Measurements from ENCODE around the gene FAM133A. TPM values are rescaled to one million over a fixed set of nuclear protein-coding genes. Genes with fewer than 3 reads are reported as not detected.

The FAM133A gene
- total RNA-seq (2014; rRNA removed; shearing (Covaris generic)) (0.11 and 0.13 TPM in 2 replicates), polyA plus RNA-seq (2016; fragmentation: Nextera tagmentation; extraction: Ambion mirVana) (0.08 and 0.20 TPM in 2 replicates)

DNA sequence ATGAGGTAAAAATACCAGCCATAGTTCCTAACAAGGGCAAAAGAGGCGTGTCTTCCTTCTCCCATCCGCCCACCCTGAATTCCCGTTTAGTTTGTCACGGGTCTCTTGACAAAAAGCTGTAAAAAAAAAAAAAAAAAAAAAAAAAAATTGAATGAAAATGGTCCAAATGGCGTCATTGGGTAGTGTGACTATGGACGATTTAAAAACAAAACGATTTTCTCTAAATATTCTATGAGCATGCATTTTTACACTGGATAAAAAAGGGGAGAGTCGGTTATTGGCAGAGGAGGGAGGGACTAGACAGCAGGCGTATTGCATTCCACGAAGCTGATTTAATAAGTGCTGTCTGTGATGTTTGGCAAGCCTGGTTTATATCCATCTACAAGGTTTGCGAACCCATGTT lies at the start of gene FAM133A:
Gene FAM133A, plus strand, starts transcription at position 338 of the 403 bp plus-strand sequence. CDS start 35,214 bp downstream, outside the sequence.
- H3F3A ChIP-seq (ENCODE audit: insufficient read depth), result peaks cover 7% of the 10 kb centered on the region; the same call in 1 of the 2 replicates
- peak within 1 kb of the TSS; percentile 90 for H3K4me3 ChIP-seq
- peak within 1 kb of the TSS; percentile 88 for H3K4me2 ChIP-seq (ENCODE audit: unreplicated experiment)
- no peaks in the 10 kb centered on the region for H3K27me3 ChIP-seq (replicated peaks; ENCODE audit: insufficient read depth)
- WGBS, 2 experiments (ENCODE audit: low coverage in 1 of 2, low lambda C conversion rate in 2 of 2, missing lambda C conversion rate in 2 of 2), result 0 to 5% methylated on average over 9 to 11 of the region's 11 CpGs
- H3K9me3 ChIP-seq (ENCODE audit: low read depth), result no peaks in the 10 kb centered on the region
- in situ Hi-C loops (cut with MboI), result no loop called here
- DNase-seq, result peak; percentile 76
- no peaks in the 10 kb centered on the region for H4K20me1 ChIP-seq (ENCODE audit: insufficient read depth)
- H2AFZ ChIP-seq, result peak within 1 kb of the TSS; percentile 88
- H3K36me3 ChIP-seq (ENCODE audit: low read depth), result no peaks in the 10 kb centered on the region
- no peaks in the 10 kb centered on the region for H3K4me1 ChIP-seq (ENCODE audit: insufficient read depth)
- H3K9me2 ChIP-seq (ENCODE audit: insufficient read depth), result no peaks in the 10 kb centered on the region
- H3K79me2 ChIP-seq (ENCODE audit: insufficient read depth), result no peaks in the 10 kb centered on the region
- peak within 1 kb of the TSS; percentile 85 for H3K27ac ChIP-seq
- TF ChIP-seq EZH2 (IDR thresholded peaks at IDR 0.05; ENCODE audit: insufficient read depth, poor library complexity, severe bottlenecking) (no peak), EZH2phosphoT487 (IDR thresholded peaks at IDR 0.05; ENCODE audit: insufficient read depth, low read depth) (no peak)
- peak within 1 kb of the TSS; percentile 87 for H3K9ac ChIP-seq

DNA sequence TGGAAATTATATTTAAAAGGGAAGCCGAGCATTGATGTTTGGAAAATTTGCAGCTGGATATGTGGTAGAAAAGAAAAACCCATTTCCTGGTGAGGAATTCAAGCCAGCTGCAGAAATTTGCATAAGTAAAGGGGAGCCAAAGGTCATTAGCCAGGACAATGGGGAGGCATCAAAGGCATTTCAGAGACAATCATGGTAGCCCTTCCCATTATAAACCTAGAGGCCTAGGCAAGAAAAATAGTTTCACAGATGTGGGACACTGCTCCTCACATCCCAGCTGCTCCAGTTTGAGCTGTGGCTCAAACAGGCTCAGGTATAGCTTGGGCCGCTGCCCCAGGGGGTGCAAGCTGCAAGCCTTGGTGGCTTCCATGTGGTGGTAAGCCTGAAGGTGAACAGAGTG lies 36.4 kb upstream of the FAM133A start:
- TF ChIP-seq EZH2phosphoT487 (IDR thresholded peaks at IDR 0.05; ENCODE audit: insufficient read depth, low read depth) (no peak), EZH2 (IDR thresholded peaks at IDR 0.05; ENCODE audit: insufficient read depth, poor library complexity, severe bottlenecking) (no peak)

DNA sequence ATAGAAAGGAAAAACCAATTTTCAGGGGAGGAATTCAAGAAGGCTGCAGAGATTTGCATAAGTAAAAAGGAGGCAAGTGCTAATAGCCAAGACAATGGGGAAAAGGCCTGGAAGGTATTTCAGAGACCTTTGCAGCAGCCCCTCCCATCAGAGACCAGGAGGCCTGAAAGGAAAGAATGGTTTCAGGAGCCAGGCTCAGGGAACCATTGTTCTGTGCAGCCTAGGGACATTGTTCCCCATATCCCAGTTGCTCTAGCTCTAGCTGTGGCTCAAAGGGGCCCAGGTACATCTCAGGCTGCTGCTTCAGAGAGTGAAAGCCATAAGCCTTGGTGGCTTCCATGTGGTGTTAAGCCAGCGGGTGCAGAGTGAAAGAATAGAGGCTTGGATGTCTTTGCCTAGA lies 24.6 kb upstream of the FAM133A start:
- no peak overlapping the region for H3K4me3 ChIP-seq
- H2AFZ ChIP-seq, result no peak overlapping the region
- H3F3A ChIP-seq (ENCODE audit: insufficient read depth), result no peaks in the 10 kb centered on the region
- H3K27me3 ChIP-seq (replicated peaks; ENCODE audit: insufficient read depth), result no peaks in the 10 kb centered on the region
- no peak overlapping the region for H3K9ac ChIP-seq
- no peaks in the 10 kb centered on the region for H3K4me1 ChIP-seq (ENCODE audit: insufficient read depth)
- H3K9me2 ChIP-seq (ENCODE audit: insufficient read depth), result no peaks in the 10 kb centered on the region
- H3K27ac ChIP-seq, result no peak overlapping the region
- 7 to 13% methylated on average over 1 of the region's 1 CpG for WGBS, 2 experiments (ENCODE audit: low coverage in 1 of 2, low lambda C conversion rate in 2 of 2, missing lambda C conversion rate in 2 of 2)
- TF ChIP-seq EZH2 (IDR thresholded peaks at IDR 0.05; ENCODE audit: insufficient read depth, poor library complexity, severe bottlenecking) (no peak), EZH2phosphoT487 (IDR thresholded peaks at IDR 0.05; ENCODE audit: insufficient read depth, low read depth) (no peak)
- no peak for DNase-seq
- no peak overlapping the region for H3K4me2 ChIP-seq (ENCODE audit: unreplicated experiment)
- H3K36me3 ChIP-seq (ENCODE audit: low read depth), result no peaks in the 10 kb centered on the region
- no peaks in the 10 kb centered on the region for H3K9me3 ChIP-seq (ENCODE audit: low read depth)
- in situ Hi-C loops (cut with MboI), result no loop called here
- H3K79me2 ChIP-seq (ENCODE audit: insufficient read depth), result no peaks in the 10 kb centered on the region
- H4K20me1 ChIP-seq (ENCODE audit: insufficient read depth), result no peaks in the 10 kb centered on the region

More for the DNA sequence above, 36.4 kb upstream of the FAM133A start:
- in situ Hi-C loops (cut with MboI), result no loop called here
- Histone ChIP-seq H3F3A (ENCODE audit: insufficient read depth) (no peaks in the 10 kb centered on the region), H3K27ac (no peak overlapping the region), H3K27me3 (replicated peaks; ENCODE audit: insufficient read depth) (no peaks in the 10 kb centered on the region), H3K4me2 (ENCODE audit: unreplicated experiment) (no peak overlapping the region), H2AFZ (no peak overlapping the region), H3K4me3 (no peak overlapping the region), H4K20me1 (ENCODE audit: insufficient read depth) (no peaks in the 10 kb centered on the region), H3K79me2 (ENCODE audit: insufficient read depth) (no peaks in the 10 kb centered on the region), H3K9me3 (ENCODE audit: low read depth) (no peaks in the 10 kb centered on the region), H3K4me1 (ENCODE audit: insufficient read depth) (no peaks in the 10 kb centered on the region), H3K9ac (no peak overlapping the region), H3K9me2 (ENCODE audit: insufficient read depth) (no peaks in the 10 kb centered on the region), H3K36me3 (ENCODE audit: low read depth) (no peaks in the 10 kb centered on the region)
- WGBS, 2 experiments (ENCODE audit: low coverage in 1 of 2, low lambda C conversion rate in 2 of 2, missing lambda C conversion rate in 2 of 2), result 31 to 33% methylated on average over 2 of the region's 2 CpGs
- DNase-seq, result no peak

DNA sequence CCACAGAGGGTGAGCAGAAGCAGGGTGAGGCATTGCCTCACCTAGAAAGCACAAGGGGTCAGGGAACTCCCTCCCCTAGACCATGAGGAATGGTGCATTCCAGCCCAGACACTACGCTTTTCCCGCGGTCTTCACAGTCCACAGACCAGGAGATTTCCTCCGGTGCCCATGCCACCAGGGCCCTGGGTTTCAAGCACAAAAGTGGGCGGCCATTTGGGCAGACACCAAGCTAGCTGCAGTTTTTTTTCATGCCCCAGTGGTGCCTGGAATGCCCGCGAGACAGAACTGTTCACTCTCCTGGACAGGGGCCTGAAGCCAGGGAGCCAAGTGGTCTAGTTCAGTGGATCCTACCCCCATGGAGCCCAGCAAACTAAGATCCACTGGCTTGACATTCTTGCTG lies 13.4 kb upstream of the FAM133A start:
- Histone ChIP-seq H3K4me3 (no peak overlapping the region), H3K9ac (no peak overlapping the region), H3K9me2 (ENCODE audit: insufficient read depth) (no peaks in the 10 kb centered on the region), H3F3A (ENCODE audit: insufficient read depth) (no peaks in the 10 kb centered on the region), H3K4me1 (ENCODE audit: insufficient read depth) (no peaks in the 10 kb centered on the region), H3K4me2 (ENCODE audit: unreplicated experiment) (no peak overlapping the region), H4K20me1 (ENCODE audit: insufficient read depth) (no peaks in the 10 kb centered on the region), H3K36me3 (ENCODE audit: low read depth) (no peaks in the 10 kb centered on the region), H3K27me3 (replicated peaks; ENCODE audit: insufficient read depth) (no peaks in the 10 kb centered on the region), H3K9me3 (ENCODE audit: low read depth) (no peaks in the 10 kb centered on the region), H2AFZ (no peak overlapping the region), H3K27ac (no peak overlapping the region), H3K79me2 (ENCODE audit: insufficient read depth) (no peaks in the 10 kb centered on the region)
- WGBS, 2 experiments (ENCODE audit: low coverage in 1 of 2, low lambda C conversion rate in 2 of 2, missing lambda C conversion rate in 2 of 2), result 67 to 74% methylated on average over 7 of the region's 7 CpGs
- TF ChIP-seq EZH2phosphoT487 (IDR thresholded peaks at IDR 0.05; ENCODE audit: insufficient read depth, low read depth), result no peak
- no peak for TF ChIP-seq EZH2 (IDR thresholded peaks at IDR 0.05; ENCODE audit: insufficient read depth, poor library complexity, severe bottlenecking)
- DNase-seq, result no peak
- in situ Hi-C loops (cut with MboI), result no loop called here

All from GM23248 (cell line).